Measurements from ENCODE around the gene AAMP. TPM values are rescaled to one million over a fixed set of nuclear protein-coding genes. Genes with fewer than 3 reads are reported as not detected.

AAMP gene
- total RNA-seq, 2 donors from 2014 or later: 61.5 to 114 TPM

DNA sequence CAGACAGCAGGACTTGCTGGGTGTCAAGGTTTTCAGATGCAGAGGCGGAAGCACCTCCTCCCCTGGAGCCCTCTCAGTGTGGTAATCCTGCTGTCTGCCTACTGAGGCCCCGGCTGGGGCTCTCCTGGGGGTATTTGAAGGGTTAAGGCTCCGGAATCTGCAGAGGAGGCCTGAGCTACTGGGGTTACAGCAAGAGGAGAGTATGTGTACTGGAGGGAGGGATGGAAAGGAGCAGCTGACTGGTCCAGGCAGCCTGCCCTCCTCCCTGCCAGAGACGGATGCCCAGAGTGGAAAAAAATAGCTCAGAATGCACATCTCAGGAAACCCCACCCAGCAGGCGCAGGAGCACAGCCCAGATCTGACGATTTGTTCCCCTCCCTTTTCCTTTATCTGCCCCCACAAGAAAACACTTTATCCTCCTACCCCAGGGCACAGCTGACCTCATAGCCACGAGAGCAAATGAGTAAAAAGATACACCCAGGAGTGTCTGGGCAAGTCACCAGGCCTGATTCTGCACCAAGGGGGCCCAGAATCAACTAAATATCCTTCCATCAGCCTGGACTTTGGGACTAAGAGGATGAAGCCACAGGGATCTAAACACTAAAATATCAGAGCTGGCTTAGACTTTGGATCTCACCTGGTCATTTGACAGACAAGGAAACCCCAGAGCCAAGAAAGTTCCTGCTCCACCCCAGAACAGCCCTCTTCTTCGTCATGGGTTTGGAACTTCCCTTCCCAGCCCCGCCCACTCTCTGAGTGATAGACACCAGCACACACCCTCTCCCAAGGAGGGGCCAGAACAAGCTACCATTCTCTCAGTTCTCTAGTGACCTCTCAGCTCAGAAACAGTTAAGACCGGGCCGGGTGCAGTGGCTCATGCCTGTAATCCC is 16.9 kb upstream of the AAMP start:
- intact Hi-C loops (cut with DNase I): no loop called here
- DNase-seq (peak; percentile 92 to 97 (median 96)), ATAC-seq (peak; percentile 67)
- H3K9me3 ChIP-seq: no peaks in the 10 kb centered on the region
- no peaks in the 10 kb centered on the region for H3K27me3 ChIP-seq
- H3K4me1 ChIP-seq: peaks cover 96% of the 10 kb centered on the region
- TF ChIP-seq, protein P1, sequence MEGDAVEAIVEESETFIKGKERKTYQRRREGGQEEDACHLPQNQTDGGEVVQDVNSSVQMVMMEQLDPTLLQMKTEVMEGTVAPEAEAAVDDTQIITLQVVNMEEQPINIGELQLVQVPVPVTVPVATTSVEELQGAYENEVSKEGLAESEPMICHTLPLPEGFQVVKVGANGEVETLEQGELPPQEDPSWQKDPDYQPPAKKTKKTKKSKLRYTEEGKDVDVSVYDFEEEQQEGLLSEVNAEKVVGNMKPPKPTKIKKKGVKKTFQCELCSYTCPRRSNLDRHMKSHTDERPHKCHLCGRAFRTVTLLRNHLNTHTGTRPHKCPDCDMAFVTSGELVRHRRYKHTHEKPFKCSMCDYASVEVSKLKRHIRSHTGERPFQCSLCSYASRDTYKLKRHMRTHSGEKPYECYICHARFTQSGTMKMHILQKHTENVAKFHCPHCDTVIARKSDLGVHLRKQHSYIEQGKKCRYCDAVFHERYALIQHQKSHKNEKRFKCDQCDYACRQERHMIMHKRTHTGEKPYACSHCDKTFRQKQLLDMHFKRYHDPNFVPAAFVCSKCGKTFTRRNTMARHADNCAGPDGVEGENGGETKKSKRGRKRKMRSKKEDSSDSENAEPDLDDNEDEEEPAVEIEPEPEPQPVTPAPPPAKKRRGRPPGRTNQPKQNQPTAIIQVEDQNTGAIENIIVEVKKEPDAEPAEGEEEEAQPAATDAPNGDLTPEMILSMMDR (IDR thresholded peaks at IDR 0.05): no peak
- TF ChIP-seq POLR2A (IDR thresholded peaks at IDR 0.05): peak; percentile 36 to 74 (median 66)
- H3K27ac ChIP-seq: peak overlapping the region; percentile 98 to 99 (median 98)
- H3K36me3 ChIP-seq (replicated peaks in 1 of 2; ENCODE audit: insufficient read depth in 1 of 2, low read depth in 2 of 2): no peaks in the 10 kb centered on the region
- 3 to 4% methylated on average over 10 to 11 of the region's 11 CpGs for WGBS, 2 donors
- no peak overlapping the region for H3K4me3 ChIP-seq

GRCh38 chr2:218285604-218286003 is 15.7 kb upstream of the AAMP start:
- H3K9me3 ChIP-seq: no peaks in the 10 kb centered on the region
- H3K4me1 ChIP-seq: peaks cover 100% of the 10 kb centered on the region
- ATAC-seq: peak; percentile 43
- H3K4me3 ChIP-seq: no peak overlapping the region
- 0 to 9% methylated on average over 3 to 6 of the region's 6 CpGs for WGBS, 2 donors
- DNase-seq: peak; percentile 86 to 94 (median 90)
- H3K36me3 ChIP-seq (replicated peaks in 1 of 2; ENCODE audit: insufficient read depth in 1 of 2, low read depth in 2 of 2): peaks cover 0 to 3% of the 10 kb centered on the region in 2 donors
- TF ChIP-seq, protein P1 (IDR thresholded peaks at IDR 0.05): no peak
- peak in 2 of 3 donors; percentile 50 to 65 for TF ChIP-seq POLR2A (IDR thresholded peaks at IDR 0.05)
- intact Hi-C loops (cut with DNase I): no loop called here
- no peaks in the 10 kb centered on the region for H3K27me3 ChIP-seq
- H3K27ac ChIP-seq: peak overlapping the region; percentile 98 to 99 (median 98)

GRCh38 chr2:218284106-218284811 is 14.3 kb upstream of the AAMP start:
- intact Hi-C loops (cut with DNase I): no loop called here
- Histone ChIP-seq H3K4me3 (no peak overlapping the region), H3K27me3 (no peaks in the 10 kb centered on the region), H3K27ac (peak overlapping the region; percentile 98 to 99 (median 98)), H3K36me3 (replicated peaks in 1 of 2; ENCODE audit: insufficient read depth in 1 of 2, low read depth in 2 of 2) (peaks cover 13 to 15% of the 10 kb centered on the region in 2 donors), H3K9me3 (no peaks in the 10 kb centered on the region), H3K4me1 (peaks cover 100% of the 10 kb centered on the region)
- TF ChIP-seq, protein P1 (IDR thresholded peaks at IDR 0.05): no peak
- peak in 2 of 3 donors; percentile 31 to 43 for TF ChIP-seq POLR2A (IDR thresholded peaks at IDR 0.05)
- WGBS, 2 donors: 29 to 38% methylated on average over 15 to 16 of the region's 16 CpGs
- DNase-seq (peak; percentile 70 to 82 (median 80)), ATAC-seq (no peak)

DNA sequence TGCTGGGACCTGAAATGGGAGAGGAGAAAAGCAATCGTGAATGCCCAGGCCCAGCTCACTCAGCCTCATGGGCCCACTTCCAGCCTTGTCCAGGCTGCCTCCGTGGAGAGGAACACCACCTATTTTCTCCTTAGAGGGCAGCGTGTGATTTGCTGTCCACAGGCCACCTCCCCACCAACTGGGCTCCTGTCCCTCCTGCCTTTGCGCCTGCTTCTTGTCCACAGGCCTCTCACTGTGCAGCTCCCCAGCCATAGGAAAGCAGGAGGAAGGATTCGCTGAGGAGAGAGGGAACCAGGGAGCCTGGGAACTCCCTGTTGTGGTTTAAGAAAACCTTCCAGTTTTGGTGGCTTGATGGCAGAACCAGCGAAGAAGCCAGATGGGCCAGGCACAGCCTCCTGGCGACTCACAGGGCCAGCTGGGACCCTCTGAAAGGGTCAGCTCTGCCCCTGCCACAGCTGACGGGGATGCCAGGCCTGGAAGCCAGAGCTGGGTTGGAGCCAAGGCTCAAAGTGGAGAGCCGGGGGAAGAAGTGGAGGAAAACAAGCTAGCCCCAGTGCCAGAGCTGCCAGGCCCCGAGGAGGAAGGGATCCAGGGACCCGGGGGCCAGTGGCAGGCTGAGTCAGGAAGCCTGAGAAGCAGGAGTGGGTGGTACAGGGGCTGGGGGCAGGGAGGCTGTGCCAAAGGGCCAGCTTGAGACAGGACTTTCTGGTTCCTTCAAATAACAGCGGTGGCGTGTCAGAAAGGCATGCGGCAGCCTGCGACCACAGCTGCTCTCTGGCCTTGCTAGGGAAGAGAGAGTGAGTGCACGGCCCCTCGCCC is 12.4 kb upstream of the AAMP start:
- H3K4me1 ChIP-seq: peaks cover 93% of the 10 kb centered on the region
- 19 to 21% methylated on average over 14 to 17 of the region's 17 CpGs for WGBS, 2 donors
- no peaks in the 10 kb centered on the region for H3K9me3 ChIP-seq
- H3K27ac ChIP-seq: peak overlapping the region; percentile 98 to 99 (median 98)
- H3K36me3 ChIP-seq (replicated peaks in 1 of 2; ENCODE audit: insufficient read depth in 1 of 2, low read depth in 2 of 2): peaks cover 30% of the 10 kb centered on the region in 2 donors
- H3K27me3 ChIP-seq: no peaks in the 10 kb centered on the region
- peak; percentile 78 for ATAC-seq
- H3K4me3 ChIP-seq: no peak overlapping the region
- intact Hi-C loops (cut with DNase I): no loop called here
- DNase-seq: peak; percentile 94 to 98 (median 97)
- peak in 2 of 3 donors; percentile 41 to 59 for TF ChIP-seq POLR2A (IDR thresholded peaks at IDR 0.05)
- TF ChIP-seq, protein P1 (IDR thresholded peaks at IDR 0.05): no peak
